HG03432 (cell line): Measurements from ENCODE around the gene HNRNPUL1.

Experiments used
- ATAC-seq: cut with Tn5 transposase; IDR thresholded peaks from one replicate; pipeline ENCODE4 v1.9.1; 2021; ENCODE audit warnings: mild to moderate bottlenecking, moderate library complexity; ENCODE audit not compliant: unreplicated experiment

The HNRNPUL1 gene

GRCh38 chr19:41233748-41234240 is 30.4 kb upstream of the HNRNPUL1 start:
- ATAC-seq, result no peak

DNA sequence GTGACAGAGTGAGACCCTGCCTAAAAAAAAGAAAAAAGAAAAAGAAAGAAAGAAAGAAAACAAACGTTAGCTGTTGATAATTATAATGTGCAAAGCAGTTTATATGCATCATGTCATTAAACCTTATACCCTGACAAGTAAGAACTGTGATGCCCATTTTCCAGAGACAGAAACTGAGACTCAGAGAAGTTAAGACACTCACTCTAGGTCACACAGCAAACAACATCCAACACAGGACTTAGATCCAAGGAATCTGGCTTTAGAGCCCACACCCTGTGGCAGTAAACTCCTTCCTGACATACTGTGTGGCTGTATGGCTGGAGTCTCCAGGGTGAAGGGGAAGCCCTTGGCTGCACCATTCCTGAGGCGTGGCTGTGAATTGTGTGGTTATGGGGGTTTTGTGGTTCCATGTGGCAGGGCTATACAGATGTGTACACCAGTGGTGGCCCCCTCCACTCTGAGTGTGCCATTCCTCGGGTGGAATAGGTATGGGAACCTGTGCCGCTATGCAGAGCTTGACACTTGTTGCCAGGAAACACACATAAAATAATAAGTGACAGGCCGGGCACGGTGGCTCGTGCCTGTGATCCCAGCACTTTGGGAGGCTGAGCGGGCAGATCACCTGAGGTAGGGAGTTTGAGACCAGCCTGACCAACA is 29.5 kb upstream of the HNRNPUL1 start:
- no peak for ATAC-seq

DNA sequence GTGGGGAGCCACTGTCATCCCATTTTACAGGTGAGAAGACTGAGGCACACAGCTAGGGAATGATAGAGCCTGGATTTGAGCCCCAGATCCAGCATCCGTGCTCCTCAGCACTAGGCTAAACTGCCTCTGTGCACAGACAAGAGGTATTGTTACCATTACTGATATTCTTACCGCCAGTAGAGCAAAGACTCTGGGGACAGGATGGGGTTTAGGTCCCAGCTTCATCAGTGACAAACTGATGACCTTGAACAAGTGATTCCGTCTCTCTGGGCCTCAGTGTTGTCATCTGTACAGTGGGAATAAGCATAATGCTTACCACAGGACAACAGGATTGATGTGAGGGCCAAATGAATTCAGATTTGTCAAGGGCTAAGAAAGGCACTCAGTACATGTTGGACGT is 28.7 kb upstream of the HNRNPUL1 start:
- ATAC-seq, result no peak

- ATAC-seq, result no peak
Measured at GRCh38 chr19:41238244-41238643, 25.9 kb upstream of the HNRNPUL1 start.

DNA sequence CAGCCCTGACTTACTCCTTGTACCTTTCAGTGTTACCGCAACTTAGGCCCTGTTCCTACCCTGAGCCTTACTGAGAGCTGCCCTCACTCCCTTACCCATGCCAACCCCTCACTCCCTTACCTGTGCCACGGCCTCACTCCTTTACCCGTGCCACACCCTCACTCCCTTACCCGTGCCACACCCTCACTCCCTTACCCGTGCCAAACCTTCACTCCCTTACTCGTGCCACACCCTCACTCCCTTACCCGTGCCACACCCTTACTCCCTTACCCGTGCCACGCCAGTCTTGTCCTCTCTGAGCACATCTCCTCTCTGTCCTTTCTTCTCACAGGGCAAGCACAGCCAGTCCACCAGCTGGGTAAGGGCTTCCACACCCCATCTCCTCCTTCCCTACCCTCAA is 24.8 kb upstream of the HNRNPUL1 start:
- ATAC-seq, result no peak

DNA sequence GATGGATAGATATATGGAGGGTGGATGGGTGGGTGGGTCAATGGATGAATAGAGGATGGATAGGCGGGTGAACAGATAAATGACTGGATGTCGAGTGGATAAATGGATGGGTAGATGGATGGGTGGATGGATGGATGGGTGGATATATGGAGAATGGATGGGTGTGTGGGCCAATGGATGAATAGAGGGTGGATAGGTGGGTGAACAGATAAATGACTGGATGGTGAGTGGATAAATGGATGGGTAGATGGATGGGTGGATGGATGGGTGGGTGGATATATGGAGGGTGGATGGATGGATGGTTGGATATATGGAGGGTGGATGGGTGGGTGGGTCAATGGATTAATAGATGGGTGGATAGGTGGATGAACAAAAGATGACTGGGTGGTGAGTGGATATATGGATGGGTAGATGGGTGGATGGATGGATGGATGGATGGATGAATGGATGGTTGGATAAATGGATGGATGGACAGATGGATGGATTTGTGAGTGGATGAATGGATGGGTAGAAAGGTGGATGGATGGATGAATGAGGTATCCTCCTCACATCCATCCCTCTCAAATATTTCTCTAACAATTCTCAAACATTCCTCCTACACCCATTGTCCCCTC is 24.1 kb upstream of the HNRNPUL1 start:
- ATAC-seq, result no peak

DNA sequence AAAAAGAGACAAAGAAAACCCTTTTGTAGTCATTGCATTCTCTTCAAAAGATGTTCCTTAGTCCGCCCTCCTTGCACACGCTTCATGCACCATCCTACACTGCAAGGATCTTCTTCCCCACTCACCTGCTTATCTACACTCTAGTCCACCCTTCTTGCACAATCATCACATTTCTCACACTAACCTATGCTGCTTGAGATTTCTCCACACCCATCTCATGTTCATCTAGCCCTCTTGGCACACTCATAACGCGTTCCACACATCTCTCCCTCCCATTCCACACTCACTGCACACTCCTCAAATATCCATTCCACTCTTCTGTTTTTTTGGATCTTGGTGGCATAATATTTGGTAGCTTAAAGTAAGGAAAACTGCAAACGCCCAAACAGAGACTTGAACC is 22.3 kb upstream of the HNRNPUL1 start:
- ATAC-seq, result no peak

- ATAC-seq, result no peak
Measured at GRCh38 chr19:41244117-41244516, 20.1 kb upstream of the HNRNPUL1 start.

GRCh38 chr19:41245843-41246242 is 18.3 kb upstream of the HNRNPUL1 start:
- ATAC-seq, result no peak

GRCh38 chr19:41248895-41249294 is 15.3 kb upstream of the HNRNPUL1 start:
- ATAC-seq, result no peak

GRCh38 chr19:41249707-41250423 is 14.3 kb upstream of the HNRNPUL1 start:
- no peak for ATAC-seq

DNA sequence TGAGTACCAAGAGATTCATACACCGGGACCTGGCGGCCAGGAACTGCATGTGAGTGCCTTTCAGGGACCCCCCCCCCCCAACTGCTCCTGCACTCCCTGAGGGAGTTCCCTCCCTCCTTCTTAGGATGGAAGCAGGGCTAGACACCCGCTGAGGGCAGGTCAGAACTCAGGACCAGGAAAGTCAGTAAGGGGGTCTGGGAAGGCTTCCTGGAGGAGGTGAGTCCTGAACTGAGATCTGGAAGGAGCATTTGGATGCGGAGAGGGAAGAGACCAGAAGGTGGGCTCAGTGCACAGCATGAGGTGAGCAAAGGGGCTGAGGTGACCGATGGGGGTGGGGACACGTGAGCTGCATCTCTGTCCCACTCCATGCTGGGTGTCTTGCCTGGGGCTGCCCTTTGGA is 10.5 kb upstream of the HNRNPUL1 start:
- no peak for ATAC-seq

DNA sequence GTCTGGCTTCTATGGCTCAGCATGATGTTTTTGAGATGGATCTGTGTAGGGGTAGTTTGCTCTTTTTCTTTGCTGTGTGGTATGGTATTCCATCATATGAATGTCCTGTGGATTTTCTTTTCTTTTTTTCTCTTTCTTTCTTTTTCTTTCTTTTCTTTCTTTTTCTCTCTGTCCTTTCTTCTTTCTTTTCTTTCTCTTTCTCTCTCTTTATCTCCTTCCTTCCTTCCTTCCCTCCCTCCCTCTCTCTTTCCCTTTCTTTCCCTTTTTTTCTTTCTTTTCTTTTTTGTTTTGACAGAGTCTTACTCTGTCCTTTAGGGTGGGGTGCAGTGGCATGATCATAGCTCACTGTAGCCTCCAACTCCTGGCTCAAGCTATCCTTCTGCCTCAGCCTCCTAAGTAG is 9.0 kb upstream of the HNRNPUL1 start:
- ATAC-seq, result no peak

- no peak for ATAC-seq
Measured at GRCh38 chr19:41261474-41262190, 2.5 kb upstream of the HNRNPUL1 start.

GRCh38 chr19:41263042-41263849 is 926 bp upstream of the HNRNPUL1 start:
- peak; percentile 13 for ATAC-seq

- no peak for ATAC-seq
Measured at GRCh38 chr19:41264581-41265394, 616 bp downstream of the HNRNPUL1 start.

- ATAC-seq, result no peak
Measured at GRCh38 chr19:41265395-41266153, 1.4 kb downstream of the HNRNPUL1 start.

DNA sequence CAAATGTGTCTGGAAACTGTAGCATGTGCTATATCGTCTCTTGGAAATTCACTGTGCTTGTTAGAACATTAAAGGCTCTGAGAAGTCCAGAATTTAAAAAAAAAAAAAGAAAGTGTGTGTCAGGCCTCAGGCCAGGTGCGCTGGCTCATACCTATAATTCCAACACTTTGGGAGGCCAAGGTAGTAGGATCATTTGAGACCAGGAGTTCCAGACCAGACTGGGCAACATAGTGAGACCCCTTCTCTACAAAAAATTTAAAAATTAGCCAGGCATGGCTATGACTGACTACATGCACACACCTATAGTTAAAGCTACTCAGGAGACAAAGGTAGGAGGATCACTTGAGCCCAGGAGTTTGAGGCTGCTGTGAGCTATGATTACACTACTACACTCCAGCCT is 4.9 kb downstream of the HNRNPUL1 start:
- no peak for ATAC-seq

GRCh38 chr19:41269571-41269970 is 5.4 kb downstream of the HNRNPUL1 start:
- no peak for ATAC-seq
